ENCODE measurements around the gene BCAN. TPM values are rescaled to one million over a fixed set of nuclear protein-coding genes. Genes with fewer than 3 reads are reported as not detected.

Gene BCAN
- total RNA-seq, 4 donors from 2014 or later = 0.54 to 1.1 TPM; not detected in 2

DNA sequence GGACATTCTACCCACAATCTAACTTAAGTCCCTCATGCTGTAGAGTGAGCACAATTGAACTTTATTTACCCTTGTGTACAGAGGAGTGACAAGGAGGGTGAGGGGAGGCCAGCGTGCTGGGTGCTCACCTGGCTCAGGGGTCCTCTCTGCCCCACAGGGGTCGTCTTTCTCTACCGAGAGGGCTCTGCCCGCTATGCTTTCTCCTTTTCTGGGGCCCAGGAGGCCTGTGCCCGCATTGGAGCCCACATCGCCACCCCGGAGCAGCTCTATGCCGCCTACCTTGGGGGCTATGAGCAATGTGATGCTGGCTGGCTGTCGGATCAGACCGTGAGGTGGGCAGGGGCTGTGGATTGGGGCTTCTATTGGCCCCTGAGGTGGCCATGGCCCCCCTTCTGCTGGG, 5.4 kb downstream of the BCAN start:
- no peak for DNase-seq
- Histone ChIP-seq H3K4me3 (replicated peaks in 1 of 3) (no peak overlapping the region), H3K9me3 (no peaks in the 10 kb centered on the region), H3K36me3 (no peaks in the 10 kb centered on the region), H3K27me3 (peaks cover 6% of the 10 kb centered on the region), H3K4me1 (peaks cover 0 to under 1% of the 10 kb centered on the region in 2 donors), H3K27ac (no peak overlapping the region)
- intact Hi-C loops (cut with DNase I) = no loop called here
- TF ChIP-seq POLR2A (IDR thresholded peaks at IDR 0.05) = no peak
- TF ChIP-seq, protein P1, sequence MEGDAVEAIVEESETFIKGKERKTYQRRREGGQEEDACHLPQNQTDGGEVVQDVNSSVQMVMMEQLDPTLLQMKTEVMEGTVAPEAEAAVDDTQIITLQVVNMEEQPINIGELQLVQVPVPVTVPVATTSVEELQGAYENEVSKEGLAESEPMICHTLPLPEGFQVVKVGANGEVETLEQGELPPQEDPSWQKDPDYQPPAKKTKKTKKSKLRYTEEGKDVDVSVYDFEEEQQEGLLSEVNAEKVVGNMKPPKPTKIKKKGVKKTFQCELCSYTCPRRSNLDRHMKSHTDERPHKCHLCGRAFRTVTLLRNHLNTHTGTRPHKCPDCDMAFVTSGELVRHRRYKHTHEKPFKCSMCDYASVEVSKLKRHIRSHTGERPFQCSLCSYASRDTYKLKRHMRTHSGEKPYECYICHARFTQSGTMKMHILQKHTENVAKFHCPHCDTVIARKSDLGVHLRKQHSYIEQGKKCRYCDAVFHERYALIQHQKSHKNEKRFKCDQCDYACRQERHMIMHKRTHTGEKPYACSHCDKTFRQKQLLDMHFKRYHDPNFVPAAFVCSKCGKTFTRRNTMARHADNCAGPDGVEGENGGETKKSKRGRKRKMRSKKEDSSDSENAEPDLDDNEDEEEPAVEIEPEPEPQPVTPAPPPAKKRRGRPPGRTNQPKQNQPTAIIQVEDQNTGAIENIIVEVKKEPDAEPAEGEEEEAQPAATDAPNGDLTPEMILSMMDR (IDR thresholded peaks at IDR 0.05) = no peak
- 65 to 68% methylated on average over 6 to 9 of the region's 10 CpGs for WGBS, 2 donors

DNA sequence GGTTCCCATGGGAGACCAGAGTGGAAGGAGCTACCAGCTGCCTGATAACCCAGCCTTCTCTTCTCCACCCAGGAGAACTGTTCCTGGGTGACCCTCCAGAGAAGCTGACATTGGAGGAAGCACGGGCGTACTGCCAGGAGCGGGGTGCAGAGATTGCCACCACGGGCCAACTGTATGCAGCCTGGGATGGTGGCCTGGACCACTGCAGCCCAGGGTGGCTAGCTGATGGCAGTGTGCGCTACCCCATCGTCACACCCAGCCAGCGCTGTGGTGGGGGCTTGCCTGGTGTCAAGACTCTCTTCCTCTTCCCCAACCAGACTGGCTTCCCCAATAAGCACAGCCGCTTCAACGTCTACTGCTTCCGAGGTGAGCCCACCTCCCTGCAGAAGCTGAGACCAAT, 6.6 kb downstream of the BCAN start:
- TF ChIP-seq, protein P1 (IDR thresholded peaks at IDR 0.05) = no peak
- TF ChIP-seq POLR2A (IDR thresholded peaks at IDR 0.05) = no peak
- Histone ChIP-seq H3K4me1 (no peaks in the 10 kb centered on the region), H3K36me3 (no peaks in the 10 kb centered on the region), H3K27ac (no peak overlapping the region), H3K9me3 (no peaks in the 10 kb centered on the region), H3K4me3 (replicated peaks in 1 of 3) (no peak overlapping the region), H3K27me3 (no peaks in the 10 kb centered on the region)
- intact Hi-C loops (cut with DNase I) = no loop called here
- no peak for DNase-seq
- 85 to 90% methylated on average over 4 to 10 of the region's 10 CpGs for WGBS, 2 donors

DNA sequence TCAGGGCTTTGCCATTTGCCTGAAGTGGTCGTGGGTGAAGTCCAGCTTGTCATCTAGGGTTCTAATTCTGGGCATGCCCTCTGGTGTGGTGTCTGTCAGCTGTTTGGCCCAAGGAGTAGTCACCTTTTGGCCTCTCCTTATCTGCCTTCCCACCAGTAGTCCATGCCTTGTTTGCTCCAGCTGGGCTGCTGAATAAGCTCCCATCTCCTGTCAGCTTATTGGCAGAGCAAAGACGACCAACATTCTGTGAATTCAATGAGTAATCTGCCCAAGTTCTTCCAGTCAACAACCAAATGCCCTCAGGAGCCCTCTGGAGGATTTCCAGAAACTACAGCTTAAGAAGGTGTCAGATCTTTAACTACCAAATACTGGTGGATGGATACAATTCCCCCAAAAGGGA, 7.0 kb downstream of the BCAN start:
- WGBS, 2 donors = 0 to 20% methylated on average over 2 of the region's 2 CpGs
- TF ChIP-seq POLR2A (IDR thresholded peaks at IDR 0.05) = no peak
- TF ChIP-seq, protein P1 (IDR thresholded peaks at IDR 0.05) = no peak
- Histone ChIP-seq H3K27ac (no peak overlapping the region), H3K9me3 (no peaks in the 10 kb centered on the region), H3K27me3 (no peaks in the 10 kb centered on the region), H3K4me3 (replicated peaks in 1 of 3) (no peak overlapping the region), H3K4me1 (no peaks in the 10 kb centered on the region), H3K36me3 (no peaks in the 10 kb centered on the region)
- intact Hi-C loops (cut with DNase I) = no loop called here
- DNase-seq = no peak

DNA sequence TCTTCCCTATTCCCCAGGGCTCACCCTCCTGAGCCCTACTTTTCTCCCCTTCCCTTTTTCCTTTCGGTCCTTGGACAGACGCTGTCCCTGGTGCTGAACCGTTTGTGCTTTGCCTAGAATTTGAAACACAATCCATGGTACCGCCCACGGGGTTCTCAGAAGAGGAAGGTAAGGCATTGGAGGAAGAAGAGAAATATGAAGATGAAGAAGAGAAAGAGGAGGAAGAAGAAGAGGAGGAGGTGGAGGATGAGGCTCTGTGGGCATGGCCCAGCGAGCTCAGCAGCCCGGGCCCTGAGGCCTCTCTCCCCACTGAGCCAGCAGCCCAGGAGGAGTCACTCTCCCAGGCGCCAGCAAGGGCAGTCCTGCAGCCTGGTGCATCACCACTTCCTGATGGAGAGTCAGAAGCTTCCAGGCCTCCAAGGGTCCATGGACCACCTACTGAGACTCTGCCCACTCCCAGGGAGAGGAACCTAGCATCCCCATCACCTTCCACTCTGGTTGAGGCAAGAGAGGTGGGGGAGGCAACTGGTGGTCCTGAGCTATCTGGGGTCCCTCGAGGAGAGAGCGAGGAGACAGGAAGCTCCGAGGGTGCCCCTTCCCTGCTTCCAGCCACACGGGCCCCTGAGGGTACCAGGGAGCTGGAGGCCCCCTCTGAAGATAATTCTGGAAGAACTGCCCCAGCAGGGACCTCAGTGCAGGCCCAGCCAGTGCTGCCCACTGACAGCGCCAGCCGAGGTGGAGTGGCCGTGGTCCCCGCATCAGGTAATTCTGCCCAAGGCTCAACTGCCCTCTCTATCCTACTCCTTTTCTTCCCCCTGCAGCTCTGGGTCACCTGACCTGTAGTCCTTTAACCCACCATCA, 10.4 kb downstream of the BCAN start:
- Histone ChIP-seq H3K27ac (no peak overlapping the region), H3K36me3 (no peaks in the 10 kb centered on the region), H3K9me3 (no peaks in the 10 kb centered on the region), H3K27me3 (no peaks in the 10 kb centered on the region), H3K4me3 (replicated peaks in 1 of 3) (no peak overlapping the region), H3K4me1 (peaks cover 4 to 10% of the 10 kb centered on the region in 2 donors)
- peak in 1 of 2 donors; percentile 48 for DNase-seq
- intact Hi-C loops (cut with DNase I) = no loop called here
- 42 to 43% methylated on average over 12 to 14 of the region's 16 CpGs for WGBS, 2 donors
- TF ChIP-seq, protein P1 (IDR thresholded peaks at IDR 0.05) = no peak
- TF ChIP-seq POLR2A (IDR thresholded peaks at IDR 0.05) = no peak

DNA sequence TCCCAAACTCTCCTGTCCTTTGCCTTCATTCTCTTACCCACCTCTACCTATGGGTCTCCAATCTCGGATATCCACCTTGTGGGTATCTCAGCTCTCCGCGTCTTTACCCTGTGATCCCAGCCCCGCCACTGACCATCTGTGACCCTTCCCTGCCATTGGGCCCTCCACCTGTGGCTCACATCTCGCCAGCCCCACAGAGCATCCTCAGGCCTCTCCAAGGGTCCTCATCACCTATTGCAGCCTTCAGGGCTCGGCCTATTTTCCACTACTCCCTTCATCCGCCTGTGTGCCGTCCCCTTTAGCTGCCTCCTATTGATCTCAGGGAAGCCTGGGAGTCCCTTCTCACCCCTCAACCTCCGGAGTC, 11.1 kb downstream of the BCAN start:
- H3K4me3 ChIP-seq (replicated peaks in 1 of 3) = no peak overlapping the region
- H3K27me3 ChIP-seq = no peaks in the 10 kb centered on the region
- H3K4me1 ChIP-seq = peaks cover 8 to 16% of the 10 kb centered on the region in 2 donors
- intact Hi-C loops (cut with DNase I) = no loop called here
- no peaks in the 10 kb centered on the region for H3K36me3 ChIP-seq
- no peaks in the 10 kb centered on the region for H3K9me3 ChIP-seq
- no peak for TF ChIP-seq POLR2A (IDR thresholded peaks at IDR 0.05)
- TF ChIP-seq, protein P1 (IDR thresholded peaks at IDR 0.05) = no peak
- DNase-seq = no peak
- no peak overlapping the region for H3K27ac ChIP-seq
- 78% methylated on average over 9 of the region's 9 CpGs for WGBS, 2 donors
